Adrenal gland (tissue), 12 donors: Measurements from ENCODE around the gene FURIN. TPM values are rescaled to one million over a fixed set of nuclear protein-coding genes. Genes with fewer than 3 reads are reported as not detected.

ENCODE experiments used
- DNase-seq, 7 donors: peaks; one replicate each; pipeline ENCODE4 v3.0.0-alpha.2; 2019 to 2020
- H3K27ac ChIP-seq, 5 donors: fragments of 200-600 bp; sonication (generic) in 4 of 5; 1 replicate in 3 of 5; 2 replicates in 2 of 5; pipeline versions ENCODE4 v1.5.1 to v1.8.0; 2016 to 2020; ENCODE audit warnings: mild to moderate bottlenecking in 1 of 5
- H3K27me3 ChIP-seq: fragments of 200-600 bp; 2 replicates; pipeline ENCODE4 v1.8.0; 2021
- H3K36me3 ChIP-seq, 2 donors: fragments of 200-600 bp; replicated peaks in 1 of 2; 1 replicate in 1 of 2; 2 replicates in 1 of 2; pipeline versions ENCODE4 v1.5.1 to v1.8.0; 2018 to 2022
- H3K4me1 ChIP-seq, 2 donors: fragments of 200-600 bp; replicated peaks in 1 of 2; 1 replicate in 1 of 2; 2 replicates in 1 of 2; pipeline versions ENCODE4 v1.5.1 to v1.8.0; 2018 to 2021
- H3K4me3 ChIP-seq, 4 donors: fragments of 200-600 bp; sonication (generic) in 3 of 4; one replicate each; pipeline ENCODE4 v1.5.1; 2016 to 2018
- H3K9me3 ChIP-seq, 3 donors: fragments of 200-600 bp; sonication (generic) in 1 of 3; replicated peaks in 1 of 3; 1 replicate in 2 of 3; 2 replicates in 1 of 3; pipeline versions ENCODE4 v1.5.1 to v1.8.0; 2016 to 2021
- CTCF ChIP-seq, 6 experiments: fragments of 450-650 bp in 4 of 6; fragments of 200-600 bp in 2 of 6; sonication (generic) in 1 of 6; IDR thresholded peaks; 1 replicate in 5 of 6; 2 replicates in 1 of 6; pipeline versions ENCODE4 v1.5.1 to v1.8.0; 2016 to 2021; ENCODE audit warnings: antibody characterized with exemption in 6 of 6, mild to moderate bottlenecking in 2 of 6, moderate library complexity in 1 of 6
- POLR2A ChIP-seq, 2 donors: fragments of 450-650 bp; IDR thresholded peaks; one replicate each; pipeline ENCODE4 v1.6.1; 2017; ENCODE audit warnings: antibody characterized with exemption in 2 of 2, mild to moderate bottlenecking in 2 of 2, moderate library complexity in 1 of 2
- WGBS, 4 donors: extraction: QIAGEN DNeasy Blood & Tissue Kit in 2 of 4; methylation state at CpG; one replicate each; pipeline versions ENCODE4 v1.1.5 to v1.1.7; 2013 to 2017; 5-methylcytosine and 5-hydroxymethylcytosine counted together
- intact Hi-C, 2 donors: fragments of 100-400 bp; cut with DNase I; formaldehyde crosslinking; loops; one replicate each; pipeline versions ENCODE4 v1.14.1 to v1.15.0; 2022 to 2023
- polyA plus RNA-seq, 3 donors: library from polyadenylated mRNA; stranded (reverse); fragments of 200-250 nt in 2 of 3; fragments of 350-450 nt in 1 of 3; fragmentation: Illumina TruSeq in 1 of 3; extraction: RNeasy Lipid Tissue Mini Kit (QIAGEN cat#74804) in 1 of 3; gene quantifications; one replicate each; pipeline ENCODE4 v1.2.3, GENCODE V29; 2013 to 2014
- total RNA-seq, 9 donors: library from RNA; depleted of rRNA in 4 of 9; stranded (reverse); fragments of >200 nt in 4 of 9; fragments of 120-200 nt in 1 of 9; fragmentation: NEBNext Ultra II Directional in 1 of 9; extraction: Animal tissue kit (Norgen Biotek cat#: 25700) in 1 of 9; gene quantifications; one replicate each; pipeline versions ENCODE4 v1.1.0 to v1.2.4, GENCODE V29; 2013 to 2023
- donor health status: healthy with polysubstance abuse.
- donor health status: Bipolar disorder and iron deficiency.
- donor health status: DM: yes; HTN: yes; CAD: no.
- donor health status: DM: no; HTN: no; CAD: no.
- donor health status: DM: no; HTN: no; CAD: no.
- donor health status: DM: yes; HTN: yes; CAD: no.

FURIN gene
- total and polyA plus RNA-seq, 12 donors: 11.5 to 119 (median 45.2) TPM

GRCh38 chr15:90828111-90828510 is 40.3 kb upstream of the FURIN start:
- 70 to 87% (median 84%) methylated on average over 7 to 12 of the region's 12 CpGs for WGBS, 4 donors
- no peak for TF ChIP-seq POLR2A (IDR thresholded peaks at IDR 0.05)
- no peak for TF ChIP-seq CTCF (IDR thresholded peaks at IDR 0.05)
- intact Hi-C loops: no loop called here

DNA sequence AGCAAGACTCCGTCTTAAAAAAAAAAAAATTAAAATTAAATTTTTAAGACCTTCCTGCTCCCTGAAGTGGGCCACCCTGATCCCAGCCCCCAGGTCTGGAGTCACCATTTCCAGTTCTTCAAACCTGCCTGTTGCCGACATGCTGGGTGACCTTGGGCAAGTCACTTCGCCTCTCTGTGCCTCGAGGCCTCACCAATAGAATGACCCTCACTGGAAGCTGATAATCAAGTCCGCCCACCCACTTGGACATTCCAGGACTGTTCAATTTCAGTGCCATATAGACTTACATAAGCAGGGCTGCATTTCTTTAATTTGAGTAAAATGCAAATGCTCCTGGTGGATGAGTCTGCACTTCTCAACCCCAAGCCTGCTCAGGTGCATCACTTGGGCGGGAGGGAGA is 39.3 kb upstream of the FURIN start:
- WGBS, 4 donors: 63 to 85% (median 75%) methylated on average over 5 to 6 of the region's 6 CpGs
- Histone ChIP-seq H3K4me3 (no peak overlapping the region), H3K36me3 (no peaks in the 10 kb centered on the region), H3K9me3 (no peaks in the 10 kb centered on the region), H3K27ac (no peak overlapping the region), H3K27me3 (no peaks in the 10 kb centered on the region), H3K4me1 (no peaks in the 10 kb centered on the region)
- intact Hi-C loops: no loop called here
- DNase-seq: no peak
- no peak for TF ChIP-seq CTCF (IDR thresholded peaks at IDR 0.05)
- TF ChIP-seq POLR2A (IDR thresholded peaks at IDR 0.05): no peak

More at GRCh38 chr15:90828111-90828510, 40.3 kb upstream of the FURIN start:
- no peak for DNase-seq
- Histone ChIP-seq H3K27ac (no peak overlapping the region), H3K27me3 (no peaks in the 10 kb centered on the region), H3K36me3 (no peaks in the 10 kb centered on the region), H3K4me3 (no peak overlapping the region), H3K4me1 (no peaks in the 10 kb centered on the region), H3K9me3 (no peaks in the 10 kb centered on the region)

DNA sequence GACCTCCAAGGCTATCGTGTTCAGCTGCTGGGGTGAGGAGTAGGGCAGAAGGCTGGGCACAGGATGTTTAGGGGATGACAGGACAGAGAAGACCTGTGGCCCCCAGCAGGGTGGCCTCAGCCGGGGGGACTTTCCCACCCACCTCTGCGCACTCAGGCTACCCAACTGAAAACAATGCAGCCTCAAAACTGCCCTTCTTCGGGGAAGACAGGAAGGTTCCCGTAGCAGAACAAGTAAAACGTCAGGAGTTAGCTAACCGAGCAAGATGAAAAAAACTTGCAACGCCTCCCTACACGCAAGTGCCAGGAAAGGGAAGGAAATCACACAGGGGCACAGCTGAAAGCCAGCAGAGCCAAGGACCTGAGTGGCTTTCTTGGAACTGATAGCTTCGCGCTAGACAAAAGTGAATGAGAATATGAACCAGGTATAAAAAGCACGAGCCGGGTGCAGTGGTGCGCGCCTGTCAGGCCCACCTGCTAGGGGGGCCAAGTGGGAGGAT is 38.4 kb upstream of the FURIN start:
- 62 to 68% (median 65%) methylated on average over 14 to 15 of the region's 15 CpGs for WGBS, 4 donors
- Histone ChIP-seq H3K27ac (peak overlapping the region in 4 of 5 donors; percentile 21 to 85 (median 73)), H3K4me1 (no peaks in the 10 kb centered on the region), H3K36me3 (no peaks in the 10 kb centered on the region), H3K4me3 (no peak overlapping the region), H3K9me3 (no peaks in the 10 kb centered on the region), H3K27me3 (no peaks in the 10 kb centered on the region)
- peak in 6 of 7 donors; percentile 28 to 73 (median 48) for DNase-seq
- no peak for TF ChIP-seq CTCF (IDR thresholded peaks at IDR 0.05)
- TF ChIP-seq POLR2A (IDR thresholded peaks at IDR 0.05): no peak
- intact Hi-C loops: no loop called here

DNA sequence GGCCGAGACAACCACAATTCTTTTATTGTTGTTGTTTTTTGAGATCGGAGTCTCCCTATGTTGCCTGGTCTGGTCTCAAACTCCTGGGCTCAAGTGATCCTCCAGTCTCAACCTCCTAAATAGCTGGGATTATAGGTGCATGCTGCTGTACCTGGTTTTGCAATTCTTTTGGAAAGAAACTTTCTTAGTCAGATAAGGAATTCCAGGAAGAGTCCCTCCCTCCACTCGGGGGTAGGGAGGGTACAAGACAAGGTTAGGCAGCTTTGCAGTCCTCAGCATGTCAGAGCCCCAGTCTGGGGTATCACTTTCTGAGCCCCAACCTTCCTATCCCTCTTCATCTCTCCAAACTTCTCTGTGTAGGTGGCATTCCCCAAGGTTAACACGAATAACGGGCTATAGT is 33.8 kb upstream of the FURIN start:
- 52 to 79% (median 66%) methylated on average over 5 of the region's 5 CpGs for WGBS, 4 donors
- TF ChIP-seq CTCF (IDR thresholded peaks at IDR 0.05) (no peak), POLR2A (IDR thresholded peaks at IDR 0.05) (no peak)
- H3K36me3 ChIP-seq: no peaks in the 10 kb centered on the region
- no peaks in the 10 kb centered on the region for H3K9me3 ChIP-seq
- intact Hi-C loops: no loop called here
- H3K4me3 ChIP-seq: no peak overlapping the region
- no peaks in the 10 kb centered on the region for H3K4me1 ChIP-seq
- H3K27me3 ChIP-seq: no peaks in the 10 kb centered on the region
- H3K27ac ChIP-seq: no peak overlapping the region
- no peak for DNase-seq
